ENCODE data around the gene SH3PXD2A. TPM values are rescaled to one million over a fixed set of nuclear protein-coding genes. Genes with fewer than 3 reads are reported as not detected.

The SH3PXD2A gene
- total RNA-seq, 1 experiment from 2014 or later, result 4.5 TPM

DNA sequence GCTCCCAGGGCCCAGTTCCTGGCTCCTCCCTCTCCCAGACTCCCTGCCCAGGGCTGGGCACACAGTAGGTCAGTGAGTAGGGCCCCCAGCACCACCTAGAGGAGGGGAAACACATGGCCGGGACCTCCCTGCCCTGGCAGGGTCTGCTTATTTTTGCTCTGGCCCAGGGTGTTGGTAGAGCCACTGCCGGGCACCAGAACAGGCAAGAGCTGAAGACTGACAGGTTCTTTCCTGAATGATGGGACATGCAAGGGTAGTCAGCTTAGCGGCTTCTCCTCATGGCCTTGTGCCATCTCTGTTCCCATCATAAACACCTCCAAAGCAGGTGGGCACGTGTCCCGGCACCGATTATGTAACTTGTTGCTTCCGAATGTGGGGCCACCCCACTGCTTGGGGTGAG lies 275.4 kb downstream of the SH3PXD2A start:
- H3K4me3 Mint-ChIP-seq, result peak overlapping the region in 1 of 2 experiments; percentile 49; a peak in 1 of 5 replicates
- H3K56ac ChIP-seq (ENCODE audit: insufficient read length, low read depth, low read length), result no peak overlapping the region
- peaks cover 0 to 2% of the 10 kb centered on the region in 2 experiments; a peak in 1 of 4 replicates for H3K4me1 Mint-ChIP-seq
- H3K9me3 ChIP-seq (ENCODE audit: control insufficient read depth, low read depth, low read length), result no peaks in the 10 kb centered on the region
- peak; percentile 74 for DNase-seq
- H3K79me2 ChIP-seq (ENCODE audit: insufficient read depth, low read length), result no peaks in the 10 kb centered on the region
- no peak overlapping the region for H3K9ac ChIP-seq (ENCODE audit: extremely low read depth, insufficient read length, low read length)
- no peak overlapping the region for H4K5ac ChIP-seq (ENCODE audit: insufficient read length, low read depth, low read length)
- H4K20me1 ChIP-seq (ENCODE audit: control insufficient read depth, insufficient read depth, insufficient read length), result no peaks in the 10 kb centered on the region
- no CpG with 5 or more reads among the region's 7 CpGs for WGBS (ENCODE audit: extremely low coverage, insufficient read length, low lambda C conversion rate)
- H3K27ac ChIP-seq (ENCODE audit: insufficient read length, low read depth, low read length), result no peak overlapping the region
- no peak overlapping the region for H3K4me2 ChIP-seq (ENCODE audit: insufficient read depth, insufficient read length, low read length)
- H2BK5ac ChIP-seq (ENCODE audit: insufficient read length, low read length), result no peak overlapping the region
- H3K36me3 Mint-ChIP-seq (ENCODE audit: insufficient read depth in 1 of 3, low read depth in 3 of 3), result no peaks in the 10 kb centered on the region
- no peak overlapping the region for H3K27ac Mint-ChIP-seq
- H4K8ac ChIP-seq (replicated peaks; ENCODE audit: insufficient read length, low read depth, low read length), result no peak overlapping the region
- no peaks in the 10 kb centered on the region for H3K4me1 ChIP-seq (ENCODE audit: insufficient read depth, low read length)
- H3K18ac ChIP-seq (ENCODE audit: insufficient read length, low read depth, low read length), result no peak overlapping the region
- H3K23ac ChIP-seq (ENCODE audit: insufficient read length, low read depth, low read length), result no peak overlapping the region
- H2BK12ac ChIP-seq (ENCODE audit: insufficient read length, low read depth, low read length), result no peak overlapping the region
- no peak overlapping the region for H3T11ph ChIP-seq (ENCODE audit: low read length)
- H4K91ac ChIP-seq (ENCODE audit: insufficient read length, low read depth, low read length), result no peak overlapping the region
- H3K9me3 Mint-ChIP-seq, result no peaks in the 10 kb centered on the region
- H2BK15ac ChIP-seq (ENCODE audit: low read depth, low read length), result no peak overlapping the region
- H3K27me3 ChIP-seq (ENCODE audit: insufficient read depth, low read length), result no peaks in the 10 kb centered on the region
- no peak overlapping the region for H2AK5ac ChIP-seq (ENCODE audit: insufficient read length, low read length)
- no peak overlapping the region for H2AFZ ChIP-seq (ENCODE audit: low read length)
- no peaks in the 10 kb centered on the region for H3K79me1 ChIP-seq (ENCODE audit: insufficient read depth, low read depth, low read length, poor library complexity, severe bottlenecking)
- H3K14ac ChIP-seq (ENCODE audit: insufficient read depth, low read length), result no peak overlapping the region
- no peak overlapping the region for H2BK120ac ChIP-seq (ENCODE audit: low read depth, low read length, poor library complexity, severe bottlenecking)
- H2BK20ac ChIP-seq (ENCODE audit: low read depth, low read length, poor library complexity, severe bottlenecking), result no peak overlapping the region
- no peak overlapping the region for H3K4ac ChIP-seq (ENCODE audit: low read depth, low read length)
- TF ChIP-seq, protein P1, sequence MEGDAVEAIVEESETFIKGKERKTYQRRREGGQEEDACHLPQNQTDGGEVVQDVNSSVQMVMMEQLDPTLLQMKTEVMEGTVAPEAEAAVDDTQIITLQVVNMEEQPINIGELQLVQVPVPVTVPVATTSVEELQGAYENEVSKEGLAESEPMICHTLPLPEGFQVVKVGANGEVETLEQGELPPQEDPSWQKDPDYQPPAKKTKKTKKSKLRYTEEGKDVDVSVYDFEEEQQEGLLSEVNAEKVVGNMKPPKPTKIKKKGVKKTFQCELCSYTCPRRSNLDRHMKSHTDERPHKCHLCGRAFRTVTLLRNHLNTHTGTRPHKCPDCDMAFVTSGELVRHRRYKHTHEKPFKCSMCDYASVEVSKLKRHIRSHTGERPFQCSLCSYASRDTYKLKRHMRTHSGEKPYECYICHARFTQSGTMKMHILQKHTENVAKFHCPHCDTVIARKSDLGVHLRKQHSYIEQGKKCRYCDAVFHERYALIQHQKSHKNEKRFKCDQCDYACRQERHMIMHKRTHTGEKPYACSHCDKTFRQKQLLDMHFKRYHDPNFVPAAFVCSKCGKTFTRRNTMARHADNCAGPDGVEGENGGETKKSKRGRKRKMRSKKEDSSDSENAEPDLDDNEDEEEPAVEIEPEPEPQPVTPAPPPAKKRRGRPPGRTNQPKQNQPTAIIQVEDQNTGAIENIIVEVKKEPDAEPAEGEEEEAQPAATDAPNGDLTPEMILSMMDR (conservative IDR thresholded peaks at IDR 0.05), result peak; percentile 60
- peaks cover 1% of the 10 kb centered on the region; the same call in 1 of the 2 replicates for H3K27me3 Mint-ChIP-seq (ENCODE audit: low read depth)
- H3K23me2 ChIP-seq (ENCODE audit: insufficient read length, low read depth, low read length, poor library complexity, severe bottlenecking), result no peaks in the 10 kb centered on the region

Data from H9 (cell line).